Heart left ventricle (tissue), 13 donors: ENCODE measurements around the gene BCL2.

Source experiments
- CTCF ChIP-seq, 12 donors: fragments of 200-600 bp; sonication (generic) in 4 of 12; IDR thresholded peaks; one replicate each; pipeline versions ENCODE4 v1.5.0 to v1.8.0; 2018 to 2022; ENCODE audit warnings: antibody characterized with exemption in 12 of 12, mild to moderate bottlenecking in 5 of 12
- POLR2A ChIP-seq, 2 donors: fragments of 450-650 bp; IDR thresholded peaks; one replicate each; pipeline ENCODE4 v1.6.1; 2017; ENCODE audit warnings: antibody characterized with exemption in 2 of 2, mild to moderate bottlenecking in 2 of 2, moderate library complexity in 2 of 2
- donor health status: ischemic (EF 13 %, LVEDD 7.1; RV severe dilation, severe dysfunction).
- donor health status: DM: no; HTN: yes; CAD: no.
- donor health status: DM: no; HTN: no; CAD: no.
- donor health status: ischemic (EF 25% LVEDD 6.9; RV normal size, moderate dysfunction).
- donor health status: ischemic (EF 25% LVEDD 5.7; RV mildly dilated, moderate dysfunction).
- donor health status: ischemic (EF 35%, LVEDD 5.7; RV mildly dilated, moderate dysfunction).
- donor health status: nonischemic (EF 11% LVEDD 7.7; RV severe dilation, severe dysfunction).
- donor health status: DM: yes; HTN: yes; CAD: no.
- donor health status: PGD.
- donor health status: ischemic (EF 29% LVEDD 5.4; RV normal size, mild dysfunction).
- donor health status: nonischemic (EF 23%, LVEDD 6.1; RV moderate dilation, normal function).

DNA sequence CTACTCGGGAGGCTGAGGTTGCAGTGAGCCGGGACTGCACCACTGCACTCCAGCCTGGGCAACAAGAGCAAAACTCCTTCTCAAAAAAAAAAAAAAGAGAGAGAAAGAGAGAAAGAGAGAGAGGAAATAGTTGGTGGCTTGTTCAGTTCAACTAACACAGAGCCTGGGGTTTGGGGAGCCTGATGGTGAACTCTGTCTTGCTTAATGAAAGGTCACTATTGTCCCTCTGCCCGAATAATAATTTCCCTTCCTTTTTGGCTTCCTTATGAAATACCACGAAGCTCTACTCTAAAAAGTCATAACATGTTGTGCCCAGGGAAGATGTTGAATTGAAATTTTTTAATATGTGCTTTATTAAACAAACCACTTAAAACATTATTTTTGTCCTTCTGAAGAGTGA is 17.3 kb downstream of the BCL2 start:
- no peak for TF ChIP-seq CTCF (IDR thresholded peaks at IDR 0.05)
- TF ChIP-seq POLR2A (IDR thresholded peaks at IDR 0.05), result no peak
